ENCODE results near the gene STMN1.
A peak's percentile ranks its signal among the peaks of the same experiment; 100 is the strongest.

The STMN1 gene

DNA sequence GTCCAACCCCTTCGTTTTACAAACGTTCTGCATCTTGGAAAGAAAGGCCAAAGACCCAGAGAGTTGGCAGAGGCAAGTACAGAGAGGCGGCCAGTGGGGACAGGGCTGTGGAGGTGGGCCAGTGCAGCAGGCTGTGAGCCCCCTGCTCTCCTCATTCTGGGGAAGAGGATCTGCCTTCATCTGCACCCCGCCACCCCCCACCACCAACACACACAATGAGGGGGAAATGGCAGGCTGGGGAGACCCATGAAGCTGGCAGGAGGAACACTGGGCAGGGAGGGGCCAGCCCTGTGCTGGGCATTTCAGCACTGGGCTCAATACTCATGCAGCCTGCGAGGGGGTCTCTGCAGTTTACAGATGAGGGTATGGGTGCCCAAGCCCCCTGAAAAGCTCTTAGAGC lies 14.6 kb downstream of the STMN1 start:
- Histone ChIP-seq H3K23ac (ENCODE audit: low read length) (no peak overlapping the region), H3K4me1 (ENCODE audit: control insufficient read depth in 1 of 2, insufficient read depth in 2 of 2, low read length in 2 of 2) (peaks cover 21 to 31% of the 10 kb centered on the region in 2 experiments), H3K9ac (ENCODE audit: low read length) (no peak overlapping the region), H3K27me3 (ENCODE audit: insufficient read depth, low read length) (no peaks in the 10 kb centered on the region), H3K36me3 (ENCODE audit: control insufficient read depth in 1 of 2, insufficient read depth in 2 of 2, low read length in 2 of 2) (peaks cover 4 to 6% of the 10 kb centered on the region in 2 experiments), H3K27ac (ENCODE audit: low read depth, low read length) (peak overlapping the region; percentile 93), H2BK120ac (ENCODE audit: insufficient read depth, low read length, poor library complexity) (peak overlapping the region; percentile 98), H2AFZ (ENCODE audit: insufficient read depth, low read length, poor library complexity) (no peak overlapping the region), H2AK5ac (ENCODE audit: low read length) (peak overlapping the region; percentile 97), H2BK5ac (ENCODE audit: low read depth, low read length, poor library complexity) (peak overlapping the region; percentile 94), H2BK12ac (ENCODE audit: low read length) (peak overlapping the region; percentile 99), H4K12ac (ENCODE audit: low read depth, low read length) (peak overlapping the region; percentile 11), H3K4ac (ENCODE audit: low read depth, low read length) (peak overlapping the region; percentile 68), H4K8ac (ENCODE audit: low read depth, low read length) (peak overlapping the region; percentile 88), H3K79me1 (ENCODE audit: low read length) (peaks cover 23% of the 10 kb centered on the region), H3K14ac (ENCODE audit: low read length) (peak overlapping the region; percentile 85), H3K9me3 (ENCODE audit: insufficient read depth, low read depth, low read length) (no peaks in the 10 kb centered on the region), H3K4me3 (ENCODE audit: low read depth, low read length) (no peak overlapping the region), H4K91ac (ENCODE audit: low read depth, low read length) (peak overlapping the region; percentile 99), H3K79me2 (ENCODE audit: control insufficient read depth, insufficient read depth, low read length, poor library complexity) (peaks cover 5% of the 10 kb centered on the region), H3K4me2 (ENCODE audit: low read length) (no peak overlapping the region), H3K18ac (ENCODE audit: low read length) (peak overlapping the region; percentile 94)
- no CpG with 5 or more reads among the region's 5 CpGs for WGBS (ENCODE audit: extremely low coverage, insufficient coverage, insufficient read length)
- no peak for DNase-seq

DNA sequence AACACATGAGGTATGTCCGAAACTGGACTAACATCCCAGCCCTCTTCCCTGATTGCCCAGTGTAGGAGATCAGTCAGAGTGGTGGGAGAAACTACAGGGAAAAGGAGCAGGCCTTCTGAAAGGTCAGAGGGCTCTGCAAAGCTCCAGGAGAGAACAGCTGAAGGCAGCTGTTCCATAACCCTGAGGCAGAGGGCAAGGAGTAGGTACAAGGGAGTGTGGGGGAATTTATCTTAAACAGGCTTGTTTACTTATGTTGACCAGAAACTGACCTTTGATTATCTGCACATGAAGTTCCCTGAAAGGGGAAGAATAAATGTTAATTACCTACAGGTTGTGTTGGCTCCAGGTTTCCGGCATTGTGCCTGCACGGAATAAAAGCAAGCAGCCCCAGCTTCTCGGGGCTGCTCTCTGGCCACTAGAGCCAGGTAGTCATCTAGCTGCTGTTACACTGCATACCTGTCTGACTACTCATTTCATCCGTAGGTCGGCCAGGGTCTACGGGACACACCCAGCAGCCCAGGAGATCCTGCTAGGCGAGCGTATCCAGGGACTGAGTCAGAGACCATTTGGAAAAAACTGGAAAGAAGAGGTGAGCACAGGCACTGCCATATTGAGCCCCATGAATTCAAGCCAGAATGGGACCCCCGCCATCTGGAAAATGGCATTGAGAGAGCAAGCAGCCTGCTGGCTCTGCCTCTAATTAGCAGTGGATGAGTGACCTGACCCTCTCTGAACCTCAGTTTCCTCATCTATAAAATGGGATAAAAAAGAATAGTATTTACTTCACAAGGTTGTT lies 15.8 kb downstream of the STMN1 start:
- H3K4me2 ChIP-seq (ENCODE audit: low read length), result peak overlapping the region; percentile 11
- H3K27ac ChIP-seq (ENCODE audit: low read depth, low read length), result peak overlapping the region; percentile 92
- peaks cover 21 to 29% of the 10 kb centered on the region in 2 experiments for H3K4me1 ChIP-seq (ENCODE audit: control insufficient read depth in 1 of 2, insufficient read depth in 2 of 2, low read length in 2 of 2)
- H3K9ac ChIP-seq (ENCODE audit: low read length), result no peak overlapping the region
- peak; percentile 92 to 94 for DNase-seq
- peaks cover 5% of the 10 kb centered on the region for H3K79me2 ChIP-seq (ENCODE audit: control insufficient read depth, insufficient read depth, low read length, poor library complexity)
- H4K12ac ChIP-seq (ENCODE audit: low read depth, low read length), result no peak overlapping the region
- peak overlapping the region; percentile 56 for H4K91ac ChIP-seq (ENCODE audit: low read depth, low read length)
- peak overlapping the region; percentile 20 for H3K14ac ChIP-seq (ENCODE audit: low read length)
- no CpG with 5 or more reads among the region's 10 CpGs for WGBS (ENCODE audit: extremely low coverage, insufficient coverage, insufficient read length)
- H2BK12ac ChIP-seq (ENCODE audit: low read length), result peak overlapping the region; percentile 8
- no peaks in the 10 kb centered on the region for H3K9me3 ChIP-seq (ENCODE audit: insufficient read depth, low read depth, low read length)
- H3K79me1 ChIP-seq (ENCODE audit: low read length), result peaks cover 23% of the 10 kb centered on the region
- H3K23ac ChIP-seq (ENCODE audit: low read length), result no peak overlapping the region
- H3K4ac ChIP-seq (ENCODE audit: low read depth, low read length), result no peak overlapping the region
- H3K27me3 ChIP-seq (ENCODE audit: insufficient read depth, low read length), result no peaks in the 10 kb centered on the region
- H4K8ac ChIP-seq (ENCODE audit: low read depth, low read length), result peak overlapping the region; percentile 42
- H3K18ac ChIP-seq (ENCODE audit: low read length), result no peak overlapping the region
- H2AK5ac ChIP-seq (ENCODE audit: low read length), result no peak overlapping the region
- H2AFZ ChIP-seq (ENCODE audit: insufficient read depth, low read length, poor library complexity), result no peak overlapping the region
- no peak overlapping the region for H3K4me3 ChIP-seq (ENCODE audit: low read depth, low read length)
- peak overlapping the region; percentile 56 for H2BK5ac ChIP-seq (ENCODE audit: low read depth, low read length, poor library complexity)
- H3K36me3 ChIP-seq (ENCODE audit: control insufficient read depth in 1 of 2, insufficient read depth in 2 of 2, low read length in 2 of 2), result peaks cover 4 to 5% of the 10 kb centered on the region in 2 experiments
- peak overlapping the region; percentile 37 for H2BK120ac ChIP-seq (ENCODE audit: insufficient read depth, low read length, poor library complexity)

DNA sequence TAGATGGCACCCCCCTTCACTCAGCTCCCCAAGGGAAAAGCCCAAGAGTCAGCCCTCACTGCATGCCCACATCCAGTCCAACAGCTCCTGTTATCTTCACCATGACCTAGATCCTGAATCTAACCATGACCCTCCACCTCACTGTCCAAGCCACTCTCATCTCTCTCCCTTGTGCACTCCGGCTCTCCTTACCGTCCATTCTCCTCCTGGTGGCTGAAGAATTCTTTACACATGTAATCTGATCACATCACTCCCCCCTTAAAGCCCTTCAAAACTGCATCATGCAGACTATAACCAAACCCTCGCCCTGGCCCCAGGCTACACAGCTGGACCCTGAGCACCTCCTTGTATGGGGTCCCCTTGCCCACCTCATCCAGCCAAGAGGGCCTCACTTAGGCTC lies 16.7 kb downstream of the STMN1 start:
- WGBS (ENCODE audit: extremely low coverage, insufficient coverage, insufficient read length), result no CpG with 5 or more reads among the region's 3 CpGs
- Histone ChIP-seq H3K9me3 (ENCODE audit: insufficient read depth, low read depth, low read length) (no peaks in the 10 kb centered on the region), H2BK5ac (ENCODE audit: low read depth, low read length, poor library complexity) (peak overlapping the region; percentile 2)

DNA sequence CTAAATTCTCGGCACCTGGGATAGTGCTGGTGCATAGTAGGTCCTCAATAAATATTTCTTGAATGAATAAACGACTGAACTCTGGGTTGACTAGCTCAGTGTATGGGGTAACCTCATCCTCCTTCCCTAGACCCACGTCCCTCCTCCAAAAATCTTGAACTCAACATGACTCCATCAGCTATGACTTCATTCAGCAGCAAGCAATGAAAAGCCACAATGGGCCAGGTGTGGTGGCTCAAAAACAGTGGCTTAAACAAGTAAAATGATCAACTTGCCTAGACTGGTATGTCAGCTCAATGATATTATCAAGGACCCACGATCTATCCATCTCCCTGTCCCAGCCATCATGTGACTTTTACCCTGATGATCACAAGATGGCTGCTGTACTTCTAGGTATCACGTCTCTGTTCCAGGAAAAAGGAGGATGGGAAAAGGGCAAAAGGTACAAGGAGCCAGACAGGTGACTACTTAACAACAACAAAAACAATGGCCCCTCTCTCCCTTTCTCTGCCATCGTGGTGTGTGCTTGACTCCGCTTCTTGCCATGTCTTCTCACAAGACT lies 17.7 kb downstream of the STMN1 start:
- DNase-seq, result peak in 1 of 2 donors; percentile 40
- Histone ChIP-seq H4K91ac (ENCODE audit: low read depth, low read length) (no peak overlapping the region), H3K18ac (ENCODE audit: low read length) (no peak overlapping the region), H3K4ac (ENCODE audit: low read depth, low read length) (no peak overlapping the region), H3K4me1 (ENCODE audit: control insufficient read depth in 1 of 2, insufficient read depth in 2 of 2, low read length in 2 of 2) (peaks cover 21 to 29% of the 10 kb centered on the region in 2 experiments), H3K23ac (ENCODE audit: low read length) (no peak overlapping the region), H3K27ac (ENCODE audit: low read depth, low read length) (no peak overlapping the region), H3K36me3 (ENCODE audit: control insufficient read depth in 1 of 2, insufficient read depth in 2 of 2, low read length in 2 of 2) (peaks cover 0 to 6% of the 10 kb centered on the region in 2 experiments), H3K9me3 (ENCODE audit: insufficient read depth, low read depth, low read length) (no peaks in the 10 kb centered on the region), H3K14ac (ENCODE audit: low read length) (no peak overlapping the region), H2BK12ac (ENCODE audit: low read length) (peak overlapping the region; percentile 46), H3K27me3 (ENCODE audit: insufficient read depth, low read length) (no peaks in the 10 kb centered on the region), H4K8ac (ENCODE audit: low read depth, low read length) (no peak overlapping the region), H2BK5ac (ENCODE audit: low read depth, low read length, poor library complexity) (peak overlapping the region; percentile 21), H3K9ac (ENCODE audit: low read length) (no peak overlapping the region), H3K79me1 (ENCODE audit: low read length) (peaks cover 23% of the 10 kb centered on the region), H3K4me3 (ENCODE audit: low read depth, low read length) (no peak overlapping the region), H2AFZ (ENCODE audit: insufficient read depth, low read length, poor library complexity) (no peak overlapping the region), H2AK5ac (ENCODE audit: low read length) (peak overlapping the region; percentile 18), H3K79me2 (ENCODE audit: control insufficient read depth, insufficient read depth, low read length, poor library complexity) (peaks cover 5% of the 10 kb centered on the region), H4K12ac (ENCODE audit: low read depth, low read length) (no peak overlapping the region), H2BK120ac (ENCODE audit: insufficient read depth, low read length, poor library complexity) (no peak overlapping the region), H3K4me2 (ENCODE audit: low read length) (no peak overlapping the region)
- WGBS (ENCODE audit: extremely low coverage, insufficient coverage, insufficient read length), result no CpG with 5 or more reads among the region's 7 CpGs

More for the DNA sequence above, 16.7 kb downstream of the STMN1 start:
- H4K8ac ChIP-seq (ENCODE audit: low read depth, low read length), result no peak overlapping the region
- peak overlapping the region; percentile 56 for H4K91ac ChIP-seq (ENCODE audit: low read depth, low read length)
- no peak overlapping the region for H3K9ac ChIP-seq (ENCODE audit: low read length)
- H3K79me1 ChIP-seq (ENCODE audit: low read length), result peaks cover 23% of the 10 kb centered on the region
- peak in 1 of 2 donors; percentile 54 for DNase-seq
- peak overlapping the region; percentile 9 for H2AK5ac ChIP-seq (ENCODE audit: low read length)
- H3K27me3 ChIP-seq (ENCODE audit: insufficient read depth, low read length), result no peaks in the 10 kb centered on the region
- no peak overlapping the region for H2AFZ ChIP-seq (ENCODE audit: insufficient read depth, low read length, poor library complexity)
- H3K36me3 ChIP-seq (ENCODE audit: control insufficient read depth in 1 of 2, insufficient read depth in 2 of 2, low read length in 2 of 2), result peaks cover 4 to 9% of the 10 kb centered on the region in 2 experiments
- H3K4me3 ChIP-seq (ENCODE audit: low read depth, low read length), result no peak overlapping the region
- no peak overlapping the region for H3K4me2 ChIP-seq (ENCODE audit: low read length)
- H3K4me1 ChIP-seq (ENCODE audit: control insufficient read depth in 1 of 2, insufficient read depth in 2 of 2, low read length in 2 of 2), result peaks cover 21 to 29% of the 10 kb centered on the region in 2 experiments
- H3K23ac ChIP-seq (ENCODE audit: low read length), result no peak overlapping the region
- H3K18ac ChIP-seq (ENCODE audit: low read length), result no peak overlapping the region
- peak overlapping the region; percentile 92 for H3K27ac ChIP-seq (ENCODE audit: low read depth, low read length)
- H3K4ac ChIP-seq (ENCODE audit: low read depth, low read length), result no peak overlapping the region
- peak overlapping the region; percentile 9 for H2BK120ac ChIP-seq (ENCODE audit: insufficient read depth, low read length, poor library complexity)
- H3K79me2 ChIP-seq (ENCODE audit: control insufficient read depth, insufficient read depth, low read length, poor library complexity), result peaks cover 5% of the 10 kb centered on the region
- H4K12ac ChIP-seq (ENCODE audit: low read depth, low read length), result no peak overlapping the region
- peak overlapping the region; percentile 20 for H3K14ac ChIP-seq (ENCODE audit: low read length)
- peak overlapping the region; percentile 8 for H2BK12ac ChIP-seq (ENCODE audit: low read length)

Measured in trophoblast cell (in vitro differentiated cells and primary cell).